Measurements from ENCODE around the gene RAB3IP.
"Not testable (repeated sequence)": the region's sequence is repeated elsewhere in the genome, so short reads cannot be mapped to it uniquely, and the experiment has no call there.

GRCh38 chr12:69759581-69759980, 20.9 kb downstream of the RAB3IP start:
- TF ChIP-seq YY1 (IDR thresholded peaks at IDR 0.05; ENCODE audit: insufficient read depth, insufficient read length); ZNF274 (IDR thresholded peaks at IDR 0.05; ENCODE audit: low read depth, low read length); SUZ12 (IDR thresholded peaks at IDR 0.05; ENCODE audit: extremely low read depth, insufficient read depth, insufficient read length): not testable (repeated sequence)

Data from NT2/D1 (cell line).